ENCODE results near the gene FAM170B.

FAM170B gene

GRCh38 chr10:49119746-49120145 lies 14.1 kb downstream of the FAM170B start:
- DNase-seq, result no peak

GRCh38 chr10:49118430-49119074 lies 15.3 kb downstream of the FAM170B start:
- DNase-seq, result no peak

- no peak for DNase-seq
Measured at GRCh38 chr10:49117376-49118070, 16.3 kb downstream of the FAM170B start.

GRCh38 chr10:49116509-49117375 lies 17.1 kb downstream of the FAM170B start:
- DNase-seq, result no peak

- no peak for DNase-seq
Measured at GRCh38 chr10:49115796-49116508, 17.9 kb downstream of the FAM170B start.

GRCh38 chr10:49115015-49115795 lies 18.6 kb downstream of the FAM170B start, which contains the start of gene VSTM4:
VSTM4 (minus strand) TSS chr10:49115522; CDS start chr10:49115485, 37 bp downstream.
- no peak for DNase-seq

- DNase-seq, result no peak
Measured at GRCh38 chr10:49114718-49115014, 19.2 kb downstream of the FAM170B start.

- DNase-seq, result no peak
Measured at GRCh38 chr10:49113741-49114141, 20.1 kb downstream of the FAM170B start.

GRCh38 chr10:49112851-49113250 lies 21.0 kb downstream of the FAM170B start:
- no peak for DNase-seq

GRCh38 chr10:49112098-49112497 lies 21.7 kb downstream of the FAM170B start:
- no peak for DNase-seq

GRCh38 chr10:49111320-49111698 lies 22.5 kb downstream of the FAM170B start:
- DNase-seq, result no peak

GRCh38 chr10:49110684-49111319 lies 23.0 kb downstream of the FAM170B start:
- DNase-seq, result no peak

- no peak for DNase-seq
Measured at GRCh38 chr10:49109669-49110340, 24.0 kb downstream of the FAM170B start.

GRCh38 chr10:49108656-49109055 lies 25.2 kb downstream of the FAM170B start:
- no peak for DNase-seq

GRCh38 chr10:49107887-49108267 lies 25.9 kb downstream of the FAM170B start:
- DNase-seq, result no peak

GRCh38 chr10:49107111-49107886 lies 26.5 kb downstream of the FAM170B start:
- DNase-seq, result no peak

GRCh38 chr10:49106451-49106850 lies 27.4 kb downstream of the FAM170B start:
- no peak for DNase-seq

- DNase-seq, result no peak
Measured at GRCh38 chr10:49105076-49105475, 28.7 kb downstream of the FAM170B start.

GRCh38 chr10:49104323-49104722 lies 29.5 kb downstream of the FAM170B start:
- DNase-seq, result no peak

- no peak for DNase-seq
Measured at GRCh38 chr10:49103761-49104160, 30.1 kb downstream of the FAM170B start.

Data from CD4-positive, alpha-beta T cell treated with Interleukin-12 subunit alpha and Interleukin-12 subunit beta, for 1 hour (primary cell).